ENCODE data around the gene TDRKH. TPM values are rescaled to one million over a fixed set of nuclear protein-coding genes. Genes with fewer than 3 reads are reported as not detected.
"Not testable (repeated sequence)": the region's sequence is repeated elsewhere in the genome, so short reads cannot be mapped to it uniquely, and the experiment has no call there.

Gene TDRKH
- total and polyA plus RNA-seq, 2 donors, result 3.1 to 4.2 TPM

- peaks cover 2% of the 10 kb centered on the region for H3K36me3 ChIP-seq (ENCODE audit: insufficient read depth)
- WGBS, result 65% methylated on average over 1 of the region's 1 CpG
- no peak overlapping the region for H3K4me3 ChIP-seq (ENCODE audit: low read depth, low read length)
- no peak overlapping the region for H3K27ac ChIP-seq (ENCODE audit: low read depth)
- DNase-seq (ENCODE audit: extremely low spot score), result no peak
- H3K4me1 ChIP-seq (ENCODE audit: insufficient read depth), result no peaks in the 10 kb centered on the region
Observed at GRCh38 chr1:151756291-151756690, 34.0 kb downstream of the TDRKH start.

GRCh38 chr1:151741516-151741915, 48.8 kb downstream of the TDRKH start:
- Histone ChIP-seq H3K4me3 (ENCODE audit: low read depth, low read length) (no peak overlapping the region), H3K36me3 (ENCODE audit: insufficient read depth) (no peaks in the 10 kb centered on the region), H3K4me1 (ENCODE audit: insufficient read depth) (no peaks in the 10 kb centered on the region), H3K27ac (ENCODE audit: low read depth) (no peak overlapping the region)
- no peak for DNase-seq (ENCODE audit: extremely low spot score)
- WGBS, result 81% methylated on average over 4 of the region's 4 CpGs

GRCh38 chr1:151739590-151740355, 50.5 kb downstream of the TDRKH start:
- Histone ChIP-seq H3K4me3 (ENCODE audit: low read depth, low read length) (no peak overlapping the region), H3K4me1 (ENCODE audit: insufficient read depth) (no peaks in the 10 kb centered on the region), H3K27ac (ENCODE audit: low read depth) (no peak overlapping the region), H3K36me3 (ENCODE audit: insufficient read depth) (no peaks in the 10 kb centered on the region)
- no peak for DNase-seq (ENCODE audit: extremely low spot score)
- WGBS, result 57% methylated on average over 3 of the region's 3 CpGs

- no peak for DNase-seq (ENCODE audit: extremely low spot score)
- no peak overlapping the region for H3K4me3 ChIP-seq (ENCODE audit: low read depth, low read length)
- no peaks in the 10 kb centered on the region for H3K36me3 ChIP-seq (ENCODE audit: insufficient read depth)
- no peaks in the 10 kb centered on the region for H3K4me1 ChIP-seq (ENCODE audit: insufficient read depth)
- no peak overlapping the region for H3K27ac ChIP-seq (ENCODE audit: low read depth)
Observed at GRCh38 chr1:151737479-151737878, 52.8 kb downstream of the TDRKH start.

- Histone ChIP-seq H3K27ac (ENCODE audit: low read depth) (no peak overlapping the region), H3K4me1 (ENCODE audit: insufficient read depth) (no peaks in the 10 kb centered on the region), H3K4me3 (ENCODE audit: low read depth, low read length) (no peak overlapping the region), H3K36me3 (ENCODE audit: insufficient read depth) (no peaks in the 10 kb centered on the region)
- WGBS, result 80% methylated on average over 2 of the region's 2 CpGs
- DNase-seq (ENCODE audit: extremely low spot score), result no peak
Observed at GRCh38 chr1:151737026-151737425, 53.3 kb downstream of the TDRKH start.

- DNase-seq (ENCODE audit: extremely low spot score); H3K36me3 ChIP-seq (ENCODE audit: insufficient read depth); H3K4me1 ChIP-seq (ENCODE audit: insufficient read depth); H3K4me3 ChIP-seq (ENCODE audit: low read depth, low read length); H3K27ac ChIP-seq (ENCODE audit: low read depth): not testable (repeated sequence)
- 92% methylated on average over 9 of the region's 9 CpGs for WGBS
Observed at GRCh38 chr1:151733995-151734394, 56.3 kb downstream of the TDRKH start.

- Histone ChIP-seq H3K36me3 (ENCODE audit: insufficient read depth) (no peaks in the 10 kb centered on the region), H3K27ac (ENCODE audit: low read depth) (no peak overlapping the region), H3K4me3 (ENCODE audit: low read depth, low read length) (no peak overlapping the region), H3K4me1 (ENCODE audit: insufficient read depth) (no peaks in the 10 kb centered on the region)
- 79% methylated on average over 3 of the region's 3 CpGs for WGBS
- no peak for DNase-seq (ENCODE audit: extremely low spot score)
Observed at GRCh38 chr1:151733126-151733525, 57.2 kb downstream of the TDRKH start.

- Histone ChIP-seq H3K4me3 (ENCODE audit: low read depth, low read length) (no peak overlapping the region), H3K36me3 (ENCODE audit: insufficient read depth) (no peaks in the 10 kb centered on the region), H3K4me1 (ENCODE audit: insufficient read depth) (no peaks in the 10 kb centered on the region), H3K27ac (ENCODE audit: low read depth) (no peak overlapping the region)
- 88% methylated on average over 4 of the region's 4 CpGs for WGBS
- no peak for DNase-seq (ENCODE audit: extremely low spot score)
Observed at GRCh38 chr1:151729966-151730291, 60.4 kb downstream of the TDRKH start.

- no peak for DNase-seq (ENCODE audit: extremely low spot score)
- 56% methylated on average over 10 of the region's 10 CpGs for WGBS
- no peaks in the 10 kb centered on the region for H3K4me1 ChIP-seq (ENCODE audit: insufficient read depth)
- H3K36me3 ChIP-seq (ENCODE audit: insufficient read depth), result no peaks in the 10 kb centered on the region
- no peak overlapping the region for H3K27ac ChIP-seq (ENCODE audit: low read depth)
- no peak overlapping the region for H3K4me3 ChIP-seq (ENCODE audit: low read depth, low read length)
Observed at GRCh38 chr1:151729157-151729965, 60.9 kb downstream of the TDRKH start.

GRCh38 chr1:151728151-151729054, 61.9 kb downstream of the TDRKH start:
- 20% methylated on average over 19 of the region's 19 CpGs for WGBS
- H3K27ac ChIP-seq (ENCODE audit: low read depth), result no peak overlapping the region
- DNase-seq (ENCODE audit: extremely low spot score), result no peak

GRCh38 chr1:151723726-151724370, 66.5 kb downstream of the TDRKH start:
- Histone ChIP-seq H3K4me3 (ENCODE audit: low read depth, low read length) (no peak overlapping the region), H3K4me1 (ENCODE audit: insufficient read depth) (peaks cover 2% of the 10 kb centered on the region), H3K36me3 (ENCODE audit: insufficient read depth) (no peaks in the 10 kb centered on the region), H3K27ac (ENCODE audit: low read depth) (no peak overlapping the region)
- no peak for DNase-seq (ENCODE audit: extremely low spot score)
- WGBS, result 48% methylated on average over 3 of the region's 3 CpGs

More at GRCh38 chr1:151728151-151729054, 61.9 kb downstream of the TDRKH start:
- H3K36me3 ChIP-seq (ENCODE audit: insufficient read depth), result no peaks in the 10 kb centered on the region
- no peak overlapping the region for H3K4me3 ChIP-seq (ENCODE audit: low read depth, low read length)
- H3K4me1 ChIP-seq (ENCODE audit: insufficient read depth), result no peaks in the 10 kb centered on the region

Measured in urinary bladder (tissue), 4 donors.